Activated CD8-positive, alpha-beta memory T cell treated with anti-CD3 and anti-CD28 coated beads for 36 hours (primary cell): ENCODE results near the gene ADISSP. TPM values are rescaled to one million over a fixed set of nuclear protein-coding genes. Genes with fewer than 3 reads are reported as not detected.

Experiments used
- CTCF ChIA-PET: fragments of 350-600 bp; sonication (Branson Sonifier 250); formaldehyde crosslinking; loops from one replicate; lab custom pipeline; 2021; ENCODE audit warnings: antibody characterized with exemption; lab: Charles Lee
- POLR2A ChIA-PET: fragments of 350-600 bp; sonication (Branson Sonifier 250); formaldehyde crosslinking; loops from one replicate; lab custom pipeline; 2021; ENCODE audit warnings: antibody characterized with exemption; lab: Charles Lee
- total RNA-seq, 2 experiments: library from RNA; stranded (reverse); gene quantifications; one replicate each; pipeline ENCODE4 v1.2.3, GENCODE V29; 2021

Gene ADISSP
- total RNA-seq = 10 to 100 TPM; 72.3 to 72.4 TPM

GRCh38 chr20:3767427-3768341 is at the start of gene ADISSP:
Gene ADISSP (minus strand): TSS chr20:3767753. CDS start chr20:3760100, 7,653 bp downstream.
- POLR2A ChIA-PET = interaction anchor here (0.6 to 2.4 kb wide), 11 partner anchors 11 to 1359 kb away, joined by 3 to 15 read pairs (median 5); partner anchors contain the start of genes AP5S1, CDC25B, CDS2 and CENPB
- CTCF ChIA-PET = interaction anchor here (0.6 to 2.2 kb wide), 14 partner anchors 9 to 457 kb away, joined by 3 to 18 read pairs (median 4); partner anchors contain the start of genes AP5S1, CDC25B, CENPB and MAVS

DNA sequence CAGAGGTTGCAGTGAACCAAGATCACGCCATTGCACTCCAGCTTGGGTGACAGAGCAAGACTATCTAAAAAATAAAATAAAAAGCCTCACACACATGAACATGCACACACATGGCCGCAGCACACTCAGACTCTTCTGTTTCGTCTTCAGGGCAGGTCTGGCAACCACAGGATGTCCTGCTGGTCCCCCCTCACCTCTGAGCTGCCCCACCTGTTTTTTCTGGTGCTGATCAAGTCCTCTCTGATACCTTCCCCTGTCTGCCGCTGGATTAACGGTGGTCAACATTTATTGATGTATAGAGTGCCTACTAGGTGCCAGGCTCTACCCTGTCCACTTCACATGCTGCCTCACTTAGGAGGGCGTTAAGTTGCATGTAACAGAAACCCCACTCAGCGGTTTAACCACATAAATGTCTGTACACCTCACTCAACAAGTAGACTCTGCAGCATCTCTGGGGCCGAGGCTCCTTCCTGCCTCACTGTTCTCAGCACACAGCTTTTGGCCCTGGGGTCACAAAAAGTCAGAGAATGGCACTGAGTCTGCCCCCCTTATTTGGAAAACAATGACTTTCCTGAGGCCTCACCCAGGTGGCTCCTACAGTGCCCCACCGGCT is 48.3 kb upstream of the ADISSP start:
- ChIA-PET CTCF (interaction anchor here (0.8 to 1.1 kb wide), 2 partner anchors 36 to 72 kb away, joined by 3 read pairs; no protein-coding TSS in a partner anchor), POLR2A (interaction anchor here (0.5 to 1.5 kb wide), 2 partner anchors 16 to 527 kb away, joined by 4 to 5 read pairs; no protein-coding TSS in a partner anchor)

DNA sequence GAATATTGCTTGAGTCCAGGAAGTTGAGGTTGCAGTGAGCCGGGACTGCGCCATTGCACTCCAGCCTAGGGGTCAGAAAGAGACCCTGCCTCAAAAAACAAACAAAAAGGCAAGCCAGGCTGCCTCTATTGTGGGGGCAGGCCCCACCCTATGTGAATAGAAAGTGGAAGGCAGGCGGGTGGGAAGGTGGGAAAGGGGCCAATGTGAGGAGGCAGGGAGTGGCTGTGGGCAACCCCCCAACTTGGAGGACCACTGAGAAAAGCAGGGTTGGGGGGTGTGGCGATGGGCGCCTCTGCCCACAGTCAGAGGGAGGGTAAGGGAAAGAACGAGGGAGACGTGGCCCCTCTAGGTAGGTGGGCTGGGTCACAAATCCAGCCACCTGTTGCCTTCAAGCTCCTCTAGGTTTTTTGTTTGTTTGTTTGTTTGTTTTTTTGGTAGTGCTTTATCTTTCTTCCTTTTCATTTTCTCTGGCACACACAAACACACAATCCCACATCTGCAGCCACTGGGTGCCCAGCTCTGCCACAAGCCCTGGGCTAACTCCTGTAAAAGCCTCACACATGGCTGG is 47.5 kb upstream of the ADISSP start:
- ChIA-PET CTCF (interaction anchor here (1.1 to 2.4 kb wide), 2 partner anchors 28 to 73 kb away, joined by 3 to 10 read pairs; partner anchors contain the start of gene CENPB), POLR2A (interaction anchor here (1.5 kb wide), 1 partner anchor 15 kb away, joined by 5 read pairs; no protein-coding TSS in a partner anchor)

GRCh38 chr20:3813848-3814581 is 46.5 kb upstream of the ADISSP start:
- ChIA-PET POLR2A (interaction anchor here (0.6 to 1.6 kb wide), 3 partner anchors 18 to 96 kb away, joined by 6 to 9 read pairs (median 6); partner anchors contain the start of gene CDC25B), CTCF (interaction anchor here (0.7 to 2.4 kb wide), 5 partner anchors 13 to 141 kb away, joined by 3 to 11 read pairs (median 5); partner anchors contain the start of genes CDC25B and CENPB)

DNA sequence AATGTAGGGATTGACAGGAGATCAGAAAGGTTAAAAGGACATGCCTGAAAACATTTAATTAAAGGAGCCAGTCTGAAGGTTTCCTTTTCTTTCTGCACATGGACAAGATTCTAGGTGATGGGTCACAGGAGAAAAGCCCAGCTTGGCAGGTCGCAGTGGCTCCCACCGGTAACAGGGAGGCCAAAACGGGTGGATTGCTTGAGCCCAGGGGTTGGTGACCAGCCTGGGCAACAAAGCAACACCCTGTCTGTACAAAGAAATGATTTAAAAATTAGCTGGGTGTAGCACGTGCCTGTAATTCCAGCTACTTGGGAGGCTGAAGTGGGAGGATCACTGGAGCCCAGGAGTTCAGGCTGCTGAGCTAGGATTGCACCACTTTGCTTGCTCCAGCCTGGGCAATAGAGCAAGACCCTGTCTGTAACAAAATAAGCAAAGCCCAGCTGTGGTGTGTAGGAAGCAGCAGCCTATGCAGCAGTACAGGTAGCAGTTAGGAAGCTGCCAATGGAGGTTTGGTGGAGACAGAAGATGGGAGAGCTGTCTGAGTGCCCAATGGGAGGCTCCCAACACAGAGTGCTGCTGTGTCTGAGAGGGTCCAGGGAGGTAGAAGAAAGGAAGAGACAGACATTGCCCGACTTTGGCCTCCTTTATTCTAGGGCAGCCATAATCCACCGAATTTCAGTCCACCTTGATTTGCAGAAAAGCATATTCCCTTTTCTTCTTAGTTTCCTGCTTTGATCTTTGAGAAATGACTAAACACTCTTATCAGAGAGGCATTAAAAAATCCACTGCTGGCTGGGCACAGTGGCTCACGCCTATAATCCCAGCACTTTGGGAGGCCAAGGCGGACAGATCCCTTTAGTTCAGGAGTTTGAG is 45.7 kb upstream of the ADISSP start:
- ChIA-PET CTCF (interaction anchor here (0.6 to 2.4 kb wide), 5 partner anchors 12 to 166 kb away, joined by 3 to 11 read pairs (median 3); partner anchors contain the start of genes CDC25B and CENPB), POLR2A (interaction anchor here (0.6 to 1.6 kb wide), 2 partner anchors 18 to 97 kb away, joined by 6 read pairs; partner anchors contain the start of gene CDC25B)

DNA sequence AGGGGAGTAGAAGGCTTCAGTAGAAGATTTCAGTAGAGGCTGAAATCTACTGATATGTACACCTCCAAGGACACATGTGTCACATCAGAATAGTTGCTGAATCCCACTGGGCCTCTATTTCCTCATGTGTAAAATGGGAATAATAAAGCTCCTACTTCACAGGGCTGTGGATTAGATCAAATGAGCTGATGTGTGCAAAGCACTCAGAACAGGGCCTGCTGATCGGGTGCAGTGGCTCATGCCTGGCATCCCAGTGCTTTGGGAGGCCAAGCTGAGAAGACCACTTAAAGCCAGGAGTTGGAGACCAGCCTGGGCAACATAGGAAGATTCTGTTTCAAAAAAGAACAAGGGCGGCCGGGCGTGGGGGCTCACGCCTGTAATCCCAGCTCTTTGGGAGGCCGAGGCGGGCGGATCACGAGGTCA is 44.7 kb upstream of the ADISSP start:
- ChIA-PET CTCF (interaction anchor here (1.5 to 3.6 kb wide), 6 partner anchors 8 to 44 kb away, joined by 3 to 19 read pairs (median 10); partner anchors contain the start of genes AP5S1, CDC25B and CENPB), POLR2A (interaction anchor here (0.6 to 0.9 kb wide), 2 partner anchors 8 to 44 kb away, joined by 3 read pairs; partner anchors contain the start of genes ADISSP and AP5S1)

GRCh38 chr20:3811467-3812258 is 44.1 kb upstream of the ADISSP start:
- POLR2A ChIA-PET = interaction anchor here (0.6 to 0.9 kb wide), 7 partner anchors 9 to 621 kb away, joined by 3 to 4 read pairs (median 3); partner anchors contain the start of genes ADISSP, AP5S1, CDC25B and CENPB
- CTCF ChIA-PET = interaction anchor here (0.8 to 3.6 kb wide), 6 partner anchors 9 to 135 kb away, joined by 3 to 19 read pairs (median 8); partner anchors contain the start of genes AP5S1, CDC25B and CENPB

DNA sequence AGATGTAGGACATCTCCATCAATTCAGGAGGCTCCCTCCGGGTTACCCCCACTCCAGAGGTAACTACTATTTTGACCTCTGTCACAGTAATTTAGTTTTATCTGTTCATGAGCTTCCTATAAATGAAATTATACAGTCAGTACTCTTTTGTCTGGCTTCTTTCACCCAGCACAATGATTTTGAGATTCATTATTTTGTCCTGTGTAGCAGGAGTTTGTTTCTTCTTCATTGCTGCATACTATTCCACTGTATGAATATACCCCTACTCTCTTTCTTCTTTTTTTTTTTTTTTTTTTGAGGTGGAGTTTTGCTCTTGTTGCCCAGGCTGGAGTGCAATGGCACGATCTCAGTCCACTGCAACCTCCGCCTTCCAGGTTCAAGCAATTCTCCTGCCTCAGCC is 41.0 kb upstream of the ADISSP start:
- POLR2A ChIA-PET = interaction anchor here (0.6 kb wide), 1 partner anchor 334 kb away, joined by 3 read pairs; no protein-coding TSS in a partner anchor
- CTCF ChIA-PET = interaction anchor here (0.6 kb wide), 1 partner anchor 8 kb away, joined by 3 read pairs; no protein-coding TSS in a partner anchor

DNA sequence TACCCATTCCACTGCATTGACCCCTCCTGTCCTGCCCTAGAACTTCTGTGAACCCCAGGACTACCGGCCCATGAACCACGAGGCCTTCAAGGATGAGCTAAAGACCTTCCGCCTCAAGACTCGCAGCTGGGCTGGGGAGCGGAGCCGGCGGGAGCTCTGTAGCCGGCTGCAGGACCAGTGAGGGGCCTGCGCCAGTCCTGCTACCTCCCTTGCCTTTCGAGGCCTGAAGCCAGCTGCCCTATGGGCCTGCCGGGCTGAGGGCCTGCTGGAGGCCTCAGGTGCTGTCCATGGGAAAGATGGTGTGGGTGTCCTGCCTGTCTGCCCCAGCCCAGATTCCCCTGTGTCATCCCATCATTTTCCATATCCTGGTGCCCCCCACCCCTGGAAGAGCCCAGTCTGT is 37.2 kb upstream of the ADISSP start:
- POLR2A ChIA-PET = no interaction called here
- CTCF ChIA-PET = interaction anchor here (0.6 to 1.0 kb wide), 2 partner anchors 15 to 277 kb away, joined by 3 to 4 read pairs; no protein-coding TSS in a partner anchor

DNA sequence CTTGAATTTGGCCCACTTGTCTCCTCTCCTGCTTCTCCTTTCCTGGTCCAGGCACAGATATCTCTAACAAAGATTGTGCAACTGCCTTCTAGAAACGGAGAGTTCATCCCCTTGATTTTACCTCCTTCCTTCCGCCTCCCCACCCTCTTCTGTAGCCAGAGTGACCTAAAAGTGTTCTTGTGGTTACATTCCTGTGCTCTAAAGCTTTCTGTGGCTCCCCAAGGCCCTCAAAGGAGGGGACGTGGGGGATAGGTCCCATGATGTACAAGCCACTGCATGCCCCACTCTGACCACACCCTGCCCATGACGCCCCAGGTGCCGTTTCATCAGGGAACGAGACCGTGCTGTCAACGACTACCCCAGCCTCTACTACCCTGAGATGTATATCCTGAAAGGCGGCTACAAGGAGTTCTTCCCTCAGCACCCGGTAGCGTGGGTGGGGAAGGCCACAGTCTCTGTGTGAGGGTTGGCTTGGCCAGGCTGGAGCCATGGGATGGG is 36.8 kb upstream of the ADISSP start:
- CTCF ChIA-PET = interaction anchor here (0.6 to 2.0 kb wide), 3 partner anchors 15 to 91 kb away, joined by 3 to 5 read pairs (median 3); partner anchors contain the start of gene AP5S1
- POLR2A ChIA-PET = no interaction called here

- ChIA-PET POLR2A (no interaction called here), CTCF (interaction anchor here (0.6 to 2.0 kb wide), 2 partner anchors 16 to 92 kb away, joined by 3 to 5 read pairs; partner anchors contain the start of gene AP5S1)
These were observed 36.3 kb upstream of the ADISSP start for GRCh38 chr20:3803854-3804253.

DNA sequence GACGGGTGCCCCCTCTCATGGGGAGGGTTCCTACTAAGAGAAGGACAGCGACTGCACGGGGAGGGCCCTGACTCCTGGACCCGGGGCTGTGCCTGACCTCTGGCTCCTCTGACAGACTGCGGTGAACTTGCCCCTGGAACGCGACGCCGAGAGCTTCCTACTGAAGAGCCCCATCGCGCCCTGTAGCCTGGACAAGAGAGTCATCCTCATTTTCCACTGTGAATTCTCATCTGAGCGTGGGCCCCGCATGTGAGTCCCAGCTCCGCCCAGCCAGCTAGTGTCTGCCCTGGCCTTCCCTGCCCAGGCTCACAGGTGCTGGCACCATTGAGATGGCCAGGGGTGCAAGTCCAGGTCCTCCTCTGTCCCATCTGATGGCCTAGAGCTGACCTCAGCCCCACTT is 35.7 kb upstream of the ADISSP start:
- POLR2A ChIA-PET = no interaction called here
- CTCF ChIA-PET = interaction anchor here (2.0 kb wide), 1 partner anchor 17 kb away, joined by 5 read pairs; the partner anchor contains the start of gene AP5S1

- POLR2A ChIA-PET = no interaction called here
These were observed 35.1 kb upstream of the ADISSP start for GRCh38 chr20:3802524-3803239.

DNA sequence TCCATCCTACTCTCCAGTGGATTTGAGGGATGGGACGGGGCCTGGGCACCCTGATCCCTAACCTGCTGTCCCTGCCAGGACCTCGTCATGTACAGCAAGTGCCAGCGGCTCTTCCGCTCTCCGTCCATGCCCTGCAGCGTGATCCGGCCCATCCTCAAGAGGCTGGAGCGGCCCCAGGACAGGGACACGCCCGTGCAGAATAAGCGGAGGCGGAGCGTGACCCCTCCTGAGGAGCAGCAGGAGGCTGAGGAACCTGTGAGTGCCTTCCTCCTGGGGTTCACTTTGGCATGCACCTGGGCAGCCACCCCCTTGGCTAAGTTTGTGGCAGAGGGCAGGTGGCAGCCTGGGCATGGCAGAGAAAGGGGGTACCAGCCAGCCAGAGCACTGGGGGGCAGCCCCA is 34.3 kb upstream of the ADISSP start:
- CTCF ChIA-PET = interaction anchor here (0.9 kb wide), 1 partner anchor 241 kb away, joined by 3 read pairs; no protein-coding TSS in a partner anchor
- POLR2A ChIA-PET = interaction anchor here (0.6 kb wide), 1 partner anchor 43 kb away, joined by 6 read pairs; no protein-coding TSS in a partner anchor

More at GRCh38 chr20:3802524-3803239, 35.1 kb upstream of the ADISSP start:
- CTCF ChIA-PET = interaction anchor here (2.0 kb wide), 1 partner anchor 18 kb away, joined by 5 read pairs; the partner anchor contains the start of gene AP5S1
